Colonic mucosa (tissue), 4 donors: ENCODE results near the gene MEI1. TPM values are rescaled to one million over a fixed set of nuclear protein-coding genes. Genes with fewer than 3 reads are reported as not detected.

ENCODE experiments used
- DNase-seq: peaks from one replicate; pipeline ENCODE4 v3.0.0-alpha.2; 2020
- H3K27ac ChIP-seq: fragments of 200-600 bp; one replicate; pipeline ENCODE4 v1.8.0; 2021
- H3K27me3 ChIP-seq: fragments of 200-600 bp; one replicate; pipeline ENCODE4 v1.8.0; 2021
- H3K36me3 ChIP-seq: fragments of 200-600 bp; one replicate; pipeline ENCODE4 v1.8.0; 2021
- H3K4me1 ChIP-seq: fragments of 200-600 bp; one replicate; pipeline ENCODE4 v1.8.0; 2021; ENCODE audit warnings: mild to moderate bottlenecking
- H3K4me3 ChIP-seq: fragments of 200-600 bp; one replicate; pipeline ENCODE4 v1.8.0; 2021
- H3K9ac ChIP-seq, 2 donors: one replicate each; pipeline ENCODE4 v1.7.0; 2013; ENCODE audit warnings: control low read depth in 2 of 2, low read depth in 2 of 2, low read length in 2 of 2
- H3K9me3 ChIP-seq: fragments of 200-600 bp; one replicate; pipeline ENCODE4 v1.8.0; 2021
- intact Hi-C: fragments of 100-400 bp; cut with DNase I; formaldehyde crosslinking; loops from one replicate; pipeline ENCODE4 v1.14.1; 2022
- total RNA-seq, 2 donors: library from RNA; stranded (reverse); fragmentation: NEBNext Ultra II Directional in 1 of 2; extraction: Animal tissue kit (Norgen Biotek cat#: 25700) in 1 of 2; gene quantifications; one replicate each; pipeline ENCODE4 v1.2.1, GENCODE V29; 2021
- TF ChIP-seq, protein P1 (sequence below): fragments of 200-600 bp; IDR thresholded peaks from one replicate; pipeline ENCODE4 v1.8.0; 2022; ENCODE audit warnings: antibody characterized with exemption, mild to moderate bottlenecking
- donor health status: healthy.
- donor health status: DM: no; HTN: no; CAD: no.
- donor health status: DM: no; HTN: no; CAD: no.

MEI1 gene
- total RNA-seq, 2 donors from 2014 or later, result 1.8 to 1.9 TPM

DNA sequence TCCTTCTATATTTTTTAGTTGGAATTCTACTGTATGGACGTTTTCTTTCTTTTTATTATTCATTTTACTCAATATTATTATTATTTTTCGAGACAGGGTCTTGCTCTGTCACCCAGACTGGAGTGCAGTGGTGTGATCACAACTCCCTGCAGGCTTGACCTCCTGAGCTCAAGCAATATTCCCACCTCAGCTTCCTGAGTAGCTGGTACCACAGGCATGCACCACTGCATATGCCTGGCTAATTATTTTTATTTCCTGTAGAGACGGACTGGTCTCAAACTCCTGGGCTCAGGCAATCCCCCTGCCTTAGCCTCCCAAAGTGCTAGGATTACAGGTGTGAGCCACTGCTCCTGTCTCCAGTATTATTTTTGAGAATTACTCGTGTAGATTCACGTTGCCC lies 67.2 kb downstream of the MEI1 start:
- H3K27ac ChIP-seq, result no peak overlapping the region
- H3K9me3 ChIP-seq, result no peaks in the 10 kb centered on the region
- H3K9ac ChIP-seq, result no peak overlapping the region
- no peaks in the 10 kb centered on the region for H3K36me3 ChIP-seq
- intact Hi-C loops, result no loop called here
- DNase-seq, result no peak
- no peaks in the 10 kb centered on the region for H3K4me1 ChIP-seq
- no peak overlapping the region for H3K4me3 ChIP-seq
- H3K27me3 ChIP-seq, result no peaks in the 10 kb centered on the region
- TF ChIP-seq, protein P1, sequence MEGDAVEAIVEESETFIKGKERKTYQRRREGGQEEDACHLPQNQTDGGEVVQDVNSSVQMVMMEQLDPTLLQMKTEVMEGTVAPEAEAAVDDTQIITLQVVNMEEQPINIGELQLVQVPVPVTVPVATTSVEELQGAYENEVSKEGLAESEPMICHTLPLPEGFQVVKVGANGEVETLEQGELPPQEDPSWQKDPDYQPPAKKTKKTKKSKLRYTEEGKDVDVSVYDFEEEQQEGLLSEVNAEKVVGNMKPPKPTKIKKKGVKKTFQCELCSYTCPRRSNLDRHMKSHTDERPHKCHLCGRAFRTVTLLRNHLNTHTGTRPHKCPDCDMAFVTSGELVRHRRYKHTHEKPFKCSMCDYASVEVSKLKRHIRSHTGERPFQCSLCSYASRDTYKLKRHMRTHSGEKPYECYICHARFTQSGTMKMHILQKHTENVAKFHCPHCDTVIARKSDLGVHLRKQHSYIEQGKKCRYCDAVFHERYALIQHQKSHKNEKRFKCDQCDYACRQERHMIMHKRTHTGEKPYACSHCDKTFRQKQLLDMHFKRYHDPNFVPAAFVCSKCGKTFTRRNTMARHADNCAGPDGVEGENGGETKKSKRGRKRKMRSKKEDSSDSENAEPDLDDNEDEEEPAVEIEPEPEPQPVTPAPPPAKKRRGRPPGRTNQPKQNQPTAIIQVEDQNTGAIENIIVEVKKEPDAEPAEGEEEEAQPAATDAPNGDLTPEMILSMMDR, result no peak

- intact Hi-C loops, result no loop called here
- Histone ChIP-seq H3K27me3 (no peaks in the 10 kb centered on the region), H3K27ac (no peak overlapping the region), H3K36me3 (no peaks in the 10 kb centered on the region), H3K4me3 (no peak overlapping the region), H3K4me1 (no peaks in the 10 kb centered on the region), H3K9ac (no peak overlapping the region), H3K9me3 (no peaks in the 10 kb centered on the region)
- TF ChIP-seq, protein P1, result no peak
- DNase-seq, result no peak
Observed at GRCh38 chr22:41768430-41768829, 69.1 kb downstream of the MEI1 start.

- no peaks in the 10 kb centered on the region for H3K36me3 ChIP-seq
- no peak overlapping the region for H3K4me3 ChIP-seq
- intact Hi-C loops, result no loop called here
- H3K4me1 ChIP-seq, result no peaks in the 10 kb centered on the region
- H3K9ac ChIP-seq, result no peak overlapping the region
- no peaks in the 10 kb centered on the region for H3K9me3 ChIP-seq
- TF ChIP-seq, protein P1, result no peak
- H3K27me3 ChIP-seq, result no peaks in the 10 kb centered on the region
- H3K27ac ChIP-seq, result no peak overlapping the region
- no peak for DNase-seq
Observed at GRCh38 chr22:41770715-41771468, 71.6 kb downstream of the MEI1 start.

GRCh38 chr22:41772198-41772597 lies 72.9 kb downstream of the MEI1 start:
- Histone ChIP-seq H3K9ac (no peak overlapping the region), H3K4me3 (no peak overlapping the region), H3K4me1 (no peaks in the 10 kb centered on the region), H3K9me3 (no peaks in the 10 kb centered on the region), H3K27ac (no peak overlapping the region), H3K36me3 (no peaks in the 10 kb centered on the region), H3K27me3 (no peaks in the 10 kb centered on the region)
- TF ChIP-seq, protein P1, result no peak
- no peak for DNase-seq
- intact Hi-C loops, result no loop called here

DNA sequence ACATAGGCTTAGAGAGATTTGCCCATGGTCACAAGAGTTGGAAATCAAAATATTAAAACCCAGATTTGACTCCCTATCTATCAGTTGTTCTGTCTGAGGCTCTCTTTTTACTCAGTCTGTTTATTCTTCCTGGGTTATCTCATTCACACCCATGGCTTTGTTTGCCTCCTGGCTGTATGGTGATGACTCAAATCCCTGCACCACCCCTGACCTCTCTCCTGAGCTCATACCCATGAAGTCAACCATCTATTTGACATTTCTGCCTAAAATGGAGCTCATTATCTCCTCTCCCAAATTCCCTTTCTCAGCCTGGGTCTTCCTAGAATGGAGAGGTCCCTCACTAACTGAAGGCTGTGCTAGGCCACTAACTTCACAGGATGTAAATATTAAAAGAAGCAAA lies 73.3 kb downstream of the MEI1 start:
- intact Hi-C loops, result no loop called here
- H3K27ac ChIP-seq, result no peak overlapping the region

More for the DNA sequence above, 73.3 kb downstream of the MEI1 start:
- TF ChIP-seq, protein P1, result no peak
- no peak overlapping the region for H3K4me3 ChIP-seq
- H3K9me3 ChIP-seq, result no peaks in the 10 kb centered on the region
- H3K36me3 ChIP-seq, result no peaks in the 10 kb centered on the region
- no peak for DNase-seq
- H3K27me3 ChIP-seq, result no peaks in the 10 kb centered on the region
- H3K9ac ChIP-seq, result no peak overlapping the region
- H3K4me1 ChIP-seq, result no peaks in the 10 kb centered on the region
